Vagina (tissue), 2 donors: Measurements from ENCODE around the gene CYBB. TPM values are rescaled to one million over a fixed set of nuclear protein-coding genes. Genes with fewer than 3 reads are reported as not detected.
A peak's percentile ranks its signal among the peaks of the same experiment; 100 is the strongest.

Source experiments
- DNase-seq, 2 donors: peaks; one replicate each; pipeline ENCODE4 v3.0.0-alpha.2; 2017; ENCODE audit errors: extremely low spot score in 2 of 2
- H3K27ac ChIP-seq: fragments of 200-600 bp; sonication (generic); one replicate; pipeline ENCODE4 v1.5.1; 2019
- H3K27me3 ChIP-seq: fragments of 200-600 bp; sonication (generic); one replicate; pipeline ENCODE4 v1.5.1; 2019
- H3K36me3 ChIP-seq, 2 donors: fragments of 200-600 bp; sonication (generic); one replicate each; pipeline ENCODE4 v1.5.1; 2017 to 2019
- H3K4me1 ChIP-seq: fragments of 200-600 bp; sonication (generic); one replicate; pipeline ENCODE4 v1.5.1; 2019
- H3K4me3 ChIP-seq, 2 donors: fragments of 200-600 bp; sonication (generic); 1 replicate in 1 of 2; 2 replicates in 1 of 2; pipeline ENCODE4 v1.5.1; 2016 to 2019
- H3K9me3 ChIP-seq: fragments of 200-600 bp; sonication (generic); one replicate; pipeline ENCODE4 v1.5.1; 2019
- POLR2A ChIP-seq, 2 donors: fragments of 450-650 bp; IDR thresholded peaks; one replicate each; pipeline ENCODE4 v1.6.1; 2017; ENCODE audit warnings: antibody characterized with exemption in 2 of 2, mild to moderate bottlenecking in 2 of 2, moderate library complexity in 2 of 2
- POLR2AphosphoS5 ChIP-seq, 2 donors: sonication (generic); formaldehyde crosslinking; IDR thresholded peaks; one replicate each; pipeline ENCODE4 v1.9.0; 2017; ENCODE audit warnings: antibody characterized with exemption in 2 of 2, mild to moderate bottlenecking in 2 of 2, low read depth in 1 of 2; ENCODE audit not compliant: insufficient read depth in 1 of 2
- intact Hi-C: fragments of 100-400 bp; cut with DNase I; formaldehyde crosslinking; loops from one replicate; pipeline ENCODE4 v1.15.1; 2023
- total RNA-seq: library from RNA; depleted of rRNA; stranded (reverse); fragments of >200 nt; gene quantifications from one replicate; pipeline ENCODE4 v1.2.3, GENCODE V29; 2016
- TF ChIP-seq, protein P1 (sequence below), 3 experiments: fragments of 450-650 bp in 2 of 3; fragments of 200-600 bp in 1 of 3; sonication (generic) in 1 of 3; IDR thresholded peaks; one replicate each; pipeline ENCODE4 v1.5.1; 2017 to 2019; ENCODE audit warnings: antibody characterized with exemption in 3 of 3, mild to moderate bottlenecking in 2 of 3, moderate library complexity in 2 of 3

CYBB gene
- total RNA-seq, 1 donor from 2014 or later = 6.9 TPM

DNA sequence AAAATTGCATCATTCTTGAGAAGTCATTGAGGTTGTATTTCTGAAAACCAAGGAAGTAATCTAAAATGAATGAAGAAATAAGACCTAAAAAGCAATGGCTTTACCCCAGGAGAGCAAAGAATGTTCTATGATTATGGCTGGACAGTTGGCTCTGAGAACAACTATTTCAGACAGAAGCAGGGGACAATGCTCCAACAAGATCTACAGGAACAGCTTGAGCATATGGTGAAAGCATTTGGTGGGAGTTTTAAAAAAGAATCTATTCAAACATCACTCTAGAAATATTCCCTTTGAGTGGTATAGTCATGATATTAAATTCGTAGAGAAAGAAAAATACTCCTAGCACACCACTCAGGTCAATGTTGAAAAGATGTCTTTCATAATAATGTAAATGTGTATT lies 40.8 kb downstream of the CYBB start:
- TF ChIP-seq POLR2A (IDR thresholded peaks at IDR 0.05) (no peak), POLR2AphosphoS5 (IDR thresholded peaks at IDR 0.05; ENCODE audit: insufficient read depth in 1 of 2, low read depth in 1 of 2) (no peak)
- TF ChIP-seq, protein P1, sequence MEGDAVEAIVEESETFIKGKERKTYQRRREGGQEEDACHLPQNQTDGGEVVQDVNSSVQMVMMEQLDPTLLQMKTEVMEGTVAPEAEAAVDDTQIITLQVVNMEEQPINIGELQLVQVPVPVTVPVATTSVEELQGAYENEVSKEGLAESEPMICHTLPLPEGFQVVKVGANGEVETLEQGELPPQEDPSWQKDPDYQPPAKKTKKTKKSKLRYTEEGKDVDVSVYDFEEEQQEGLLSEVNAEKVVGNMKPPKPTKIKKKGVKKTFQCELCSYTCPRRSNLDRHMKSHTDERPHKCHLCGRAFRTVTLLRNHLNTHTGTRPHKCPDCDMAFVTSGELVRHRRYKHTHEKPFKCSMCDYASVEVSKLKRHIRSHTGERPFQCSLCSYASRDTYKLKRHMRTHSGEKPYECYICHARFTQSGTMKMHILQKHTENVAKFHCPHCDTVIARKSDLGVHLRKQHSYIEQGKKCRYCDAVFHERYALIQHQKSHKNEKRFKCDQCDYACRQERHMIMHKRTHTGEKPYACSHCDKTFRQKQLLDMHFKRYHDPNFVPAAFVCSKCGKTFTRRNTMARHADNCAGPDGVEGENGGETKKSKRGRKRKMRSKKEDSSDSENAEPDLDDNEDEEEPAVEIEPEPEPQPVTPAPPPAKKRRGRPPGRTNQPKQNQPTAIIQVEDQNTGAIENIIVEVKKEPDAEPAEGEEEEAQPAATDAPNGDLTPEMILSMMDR (IDR thresholded peaks at IDR 0.05) = no peak
- intact Hi-C loops = no loop called here

DNA sequence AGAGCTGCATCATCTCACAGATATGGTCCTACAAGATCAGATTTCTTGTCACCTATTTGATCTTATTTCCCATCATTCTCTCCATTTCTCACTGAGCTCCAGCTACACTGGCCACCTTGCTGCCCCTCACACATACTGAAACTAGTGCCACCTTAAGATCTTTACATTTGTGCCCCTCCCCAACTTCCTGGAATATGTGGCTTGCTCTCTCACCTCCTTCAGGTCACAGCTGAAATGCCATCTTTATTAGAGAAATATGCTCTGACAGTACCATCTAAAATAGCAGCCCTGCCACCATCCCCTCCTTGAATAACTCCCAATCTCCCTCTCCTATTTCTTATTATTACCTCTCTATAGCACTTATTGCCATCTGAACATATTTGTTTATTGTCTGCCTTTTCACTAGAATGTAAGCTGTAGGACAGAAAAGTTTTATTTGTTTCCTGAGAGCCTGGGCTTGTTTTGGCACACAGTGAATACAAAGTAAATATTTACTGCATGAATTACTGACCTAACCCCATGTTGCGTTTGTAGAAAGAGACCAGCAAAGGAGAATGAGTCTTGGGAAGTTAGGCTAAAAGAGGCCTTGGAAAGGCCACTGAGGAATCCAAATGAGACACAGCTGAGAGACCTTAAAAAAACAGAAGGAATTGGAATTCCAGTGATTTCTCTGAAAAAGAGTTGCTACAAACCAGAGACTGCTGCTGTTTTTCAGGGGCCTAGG lies 44.8 kb downstream of the CYBB start:
- Histone ChIP-seq H3K4me3 (no peak overlapping the region), H3K4me1 (no peaks in the 10 kb centered on the region), H3K36me3 (no peaks in the 10 kb centered on the region), H3K27ac (no peak overlapping the region), H3K27me3 (no peaks in the 10 kb centered on the region), H3K9me3 (no peaks in the 10 kb centered on the region)
- DNase-seq = no peak
- intact Hi-C loops = no loop called here
- TF ChIP-seq, protein P1 (IDR thresholded peaks at IDR 0.05) = no peak
- TF ChIP-seq POLR2AphosphoS5 (IDR thresholded peaks at IDR 0.05; ENCODE audit: insufficient read depth in 1 of 2, low read depth in 1 of 2) = no peak
- no peak for TF ChIP-seq POLR2A (IDR thresholded peaks at IDR 0.05)

More for the DNA sequence above, 40.8 kb downstream of the CYBB start:
- H3K4me3 ChIP-seq = no peak overlapping the region
- H3K36me3 ChIP-seq = no peaks in the 10 kb centered on the region
- H3K4me1 ChIP-seq = no peaks in the 10 kb centered on the region
- DNase-seq = no peak
- no peaks in the 10 kb centered on the region for H3K27me3 ChIP-seq
- H3K9me3 ChIP-seq = no peaks in the 10 kb centered on the region
- no peak overlapping the region for H3K27ac ChIP-seq

DNA sequence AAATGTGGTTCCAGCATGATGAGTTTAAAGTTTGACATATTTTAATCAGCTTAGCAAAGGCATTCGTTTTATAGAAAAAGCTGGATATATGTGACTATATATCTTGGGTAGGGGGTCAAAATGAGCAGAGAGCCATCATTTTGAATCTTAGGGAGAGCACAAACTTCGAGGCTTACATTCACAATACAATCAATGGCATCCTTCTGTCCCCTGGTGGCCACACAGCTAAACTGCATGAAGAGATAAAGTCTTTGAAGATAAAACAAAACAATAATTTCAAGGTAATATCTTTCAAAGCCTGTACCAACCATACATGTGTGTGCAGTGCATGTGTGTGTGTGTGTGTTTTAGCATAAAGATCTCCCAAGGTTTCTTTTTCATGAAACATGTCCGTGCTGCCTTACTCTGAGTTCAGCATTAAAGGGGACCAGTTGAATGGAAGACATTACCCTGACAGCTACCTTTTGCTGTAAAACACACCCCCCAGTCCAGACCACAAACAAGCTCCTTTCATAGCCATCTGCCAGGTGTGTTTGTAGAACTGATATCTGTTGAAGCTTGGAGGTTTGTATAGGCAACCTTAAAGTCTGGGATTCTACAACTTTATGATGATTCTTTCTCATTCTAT lies 45.5 kb downstream of the CYBB start:
- intact Hi-C loops = no loop called here
- no peak for DNase-seq
- no peak overlapping the region for H3K27ac ChIP-seq

DNA sequence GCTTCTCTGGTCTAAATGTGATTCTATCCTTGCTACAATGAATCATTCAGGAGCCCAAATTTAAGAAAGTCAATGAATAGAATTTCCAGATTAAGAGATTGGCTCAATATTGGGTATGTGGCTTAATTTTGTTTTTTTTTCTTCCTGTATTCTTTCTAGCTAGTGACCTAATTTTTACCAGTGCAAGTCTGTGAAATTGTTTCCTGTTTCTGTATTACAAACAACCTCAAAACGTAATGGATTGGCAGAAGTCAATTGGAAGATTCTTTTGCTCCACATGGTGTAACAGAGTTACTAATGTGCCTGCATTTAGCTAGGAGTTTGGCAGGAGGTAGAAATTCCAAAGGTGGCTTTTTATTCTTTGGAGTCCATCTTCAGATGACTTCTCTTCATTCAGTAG lies 49.9 kb downstream of the CYBB start:
- intact Hi-C loops = no loop called here
- TF ChIP-seq, protein P1 (IDR thresholded peaks at IDR 0.05) = no peak
- TF ChIP-seq POLR2AphosphoS5 (IDR thresholded peaks at IDR 0.05; ENCODE audit: insufficient read depth in 1 of 2, low read depth in 1 of 2) (no peak), POLR2A (IDR thresholded peaks at IDR 0.05) (no peak)
- no peak overlapping the region for H3K4me3 ChIP-seq

More for the DNA sequence above, 45.5 kb downstream of the CYBB start:
- Histone ChIP-seq H3K4me3 (no peak overlapping the region), H3K9me3 (no peaks in the 10 kb centered on the region), H3K4me1 (no peaks in the 10 kb centered on the region), H3K27me3 (no peaks in the 10 kb centered on the region), H3K36me3 (no peaks in the 10 kb centered on the region)
- TF ChIP-seq POLR2AphosphoS5 (IDR thresholded peaks at IDR 0.05; ENCODE audit: insufficient read depth in 1 of 2, low read depth in 1 of 2) = no peak
- TF ChIP-seq, protein P1 (IDR thresholded peaks at IDR 0.05) = peak; percentile 49 to 83 (median 61)

DNA sequence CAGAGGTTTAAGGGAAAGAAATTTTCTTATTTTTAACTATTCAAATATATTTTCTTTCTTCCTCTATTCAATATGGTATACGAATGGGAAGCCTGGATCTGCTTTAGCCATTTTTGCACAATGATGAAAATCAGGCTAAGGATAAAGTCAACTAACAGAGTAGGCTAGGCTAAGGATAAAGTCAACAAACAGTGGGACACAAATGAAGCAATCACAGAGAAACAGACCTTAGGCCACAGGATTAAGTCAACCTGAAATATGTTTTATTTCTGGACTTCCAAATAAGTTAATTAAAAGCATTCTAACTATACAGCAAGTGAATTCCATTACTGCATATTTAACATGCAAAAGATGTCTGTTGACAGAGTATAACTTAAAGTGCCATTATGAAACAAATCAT lies 50.5 kb downstream of the CYBB start:
- TF ChIP-seq, protein P1 (IDR thresholded peaks at IDR 0.05) = no peak
- no peak for TF ChIP-seq POLR2A (IDR thresholded peaks at IDR 0.05)
- no peak for TF ChIP-seq POLR2AphosphoS5 (IDR thresholded peaks at IDR 0.05; ENCODE audit: insufficient read depth in 1 of 2, low read depth in 1 of 2)
- no peaks in the 10 kb centered on the region for H3K9me3 ChIP-seq
- no peaks in the 10 kb centered on the region for H3K4me1 ChIP-seq
- no peak overlapping the region for H3K4me3 ChIP-seq
- DNase-seq = no peak
- intact Hi-C loops = no loop called here
- H3K27me3 ChIP-seq = no peaks in the 10 kb centered on the region
- no peak overlapping the region for H3K27ac ChIP-seq
- H3K36me3 ChIP-seq = no peaks in the 10 kb centered on the region

More for the DNA sequence above, 49.9 kb downstream of the CYBB start:
- Histone ChIP-seq H3K27me3 (no peaks in the 10 kb centered on the region), H3K27ac (no peak overlapping the region), H3K36me3 (no peaks in the 10 kb centered on the region), H3K9me3 (no peaks in the 10 kb centered on the region), H3K4me1 (no peaks in the 10 kb centered on the region)
- no peak for DNase-seq
